Stimulated activated naive CD4-positive, alpha-beta T cell (primary cell): ENCODE data around the gene PPEF2.

ENCODE experiments used
- DNase-seq, 6 experiments: peaks; one replicate each; lab custom pipeline; 2025; lab: John Stamatoyannopoulos, UW

Gene PPEF2

DNA sequence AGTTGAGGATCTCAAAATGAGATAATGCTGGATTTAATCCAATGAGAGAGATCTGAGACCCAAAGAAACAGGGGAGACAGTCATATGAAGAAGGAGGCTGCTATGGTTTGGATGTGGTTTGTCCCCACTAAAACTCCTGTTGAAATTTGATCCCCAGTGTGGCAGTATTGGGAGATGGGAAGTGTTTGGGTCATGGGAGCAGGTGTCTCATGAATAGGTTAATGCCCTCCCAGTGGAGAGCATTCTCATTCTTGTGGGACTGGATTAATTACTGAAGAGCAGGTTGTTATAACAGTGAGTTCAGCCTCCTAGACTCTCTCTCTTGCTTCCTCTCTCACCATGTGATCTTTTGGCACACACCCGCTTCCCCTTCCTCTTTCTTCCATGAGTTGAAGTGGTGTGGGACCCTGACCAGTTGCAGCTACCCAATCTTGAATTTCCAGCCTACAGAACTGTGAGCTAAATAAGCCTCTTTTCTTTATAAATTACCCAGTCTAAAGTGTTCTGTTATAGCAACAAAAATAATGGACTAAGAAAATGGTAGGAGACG, 70.3 kb downstream of the PPEF2 start:
- DNase-seq, result no peak

DNA sequence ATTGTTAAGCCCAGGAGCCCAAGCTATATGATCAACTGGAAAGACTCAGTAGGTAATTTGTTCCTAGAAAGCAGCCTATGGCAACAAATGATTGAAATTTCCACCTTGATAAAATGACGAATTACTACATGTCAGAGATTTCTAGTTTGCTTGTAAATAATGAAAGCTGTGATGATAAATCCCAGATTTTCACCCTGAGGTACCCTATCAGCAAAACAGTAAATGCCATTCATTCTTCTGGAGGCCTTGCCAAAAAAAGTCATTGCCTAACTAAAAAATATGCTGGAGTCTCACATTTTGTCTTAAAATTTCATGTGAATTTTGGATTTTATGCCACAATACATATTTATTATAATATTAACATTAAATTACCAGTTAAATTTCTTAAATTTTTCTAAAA, 71.3 kb downstream of the PPEF2 start:
- DNase-seq, result no peak

DNA sequence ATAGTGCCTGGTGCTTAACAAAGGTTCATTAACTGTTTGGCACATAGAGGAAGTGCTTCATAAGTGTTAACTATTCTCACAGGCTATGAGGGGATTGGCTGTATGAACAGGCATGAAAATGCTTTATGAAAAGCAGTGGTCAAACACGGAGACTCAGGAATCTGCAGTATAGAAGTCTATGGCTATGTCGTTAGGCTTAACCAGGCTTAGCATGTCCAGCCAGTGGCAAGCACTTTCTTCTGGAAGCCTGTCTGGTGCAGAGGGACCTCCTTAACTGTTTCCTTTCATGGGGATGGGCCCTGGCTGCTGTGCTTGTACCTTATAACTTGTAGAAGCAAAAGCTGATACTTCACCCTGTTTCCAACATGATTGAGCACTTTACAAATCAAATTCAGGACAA, 78.4 kb downstream of the PPEF2 start:
- no peak for DNase-seq

DNA sequence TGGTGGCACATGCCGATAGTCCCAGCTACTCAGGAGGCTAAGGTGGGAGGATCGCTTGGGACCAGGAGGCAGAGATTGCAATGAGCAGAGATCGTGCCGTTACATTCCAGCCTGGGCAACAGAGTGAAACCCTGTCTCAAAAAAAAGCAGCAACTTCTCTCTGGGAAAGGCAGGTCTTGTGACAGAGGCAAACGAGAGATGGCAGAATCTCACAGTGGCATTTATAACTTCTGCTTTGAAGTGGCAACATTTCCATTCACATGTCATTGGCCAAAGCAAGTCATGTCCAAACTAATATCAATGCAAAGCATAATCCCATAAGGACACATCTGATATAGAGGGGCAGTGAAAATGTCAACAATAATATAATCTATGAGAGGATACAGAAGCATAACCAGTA, 79.8 kb downstream of the PPEF2 start:
- DNase-seq, result no peak

DNA sequence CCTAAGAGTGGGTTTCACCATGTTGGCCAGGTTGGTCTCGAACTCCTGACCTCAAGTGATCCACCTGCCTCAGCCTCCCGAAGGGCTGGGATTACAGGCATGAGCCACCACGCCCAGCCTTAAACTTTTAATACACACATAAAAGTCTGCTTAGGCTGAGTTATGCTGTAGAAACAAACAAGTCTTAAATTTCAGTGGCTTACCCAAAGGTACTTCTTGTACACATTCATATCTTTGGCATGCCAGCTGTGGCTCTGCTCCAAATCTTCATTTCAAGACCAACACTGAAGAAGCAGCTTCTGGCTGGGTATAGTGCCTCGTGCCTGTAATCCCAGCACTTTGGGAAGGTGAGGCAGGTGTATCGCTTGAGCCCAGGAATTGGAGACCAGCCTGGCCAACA, 80.3 kb downstream of the PPEF2 start:
- DNase-seq, result no peak

DNA sequence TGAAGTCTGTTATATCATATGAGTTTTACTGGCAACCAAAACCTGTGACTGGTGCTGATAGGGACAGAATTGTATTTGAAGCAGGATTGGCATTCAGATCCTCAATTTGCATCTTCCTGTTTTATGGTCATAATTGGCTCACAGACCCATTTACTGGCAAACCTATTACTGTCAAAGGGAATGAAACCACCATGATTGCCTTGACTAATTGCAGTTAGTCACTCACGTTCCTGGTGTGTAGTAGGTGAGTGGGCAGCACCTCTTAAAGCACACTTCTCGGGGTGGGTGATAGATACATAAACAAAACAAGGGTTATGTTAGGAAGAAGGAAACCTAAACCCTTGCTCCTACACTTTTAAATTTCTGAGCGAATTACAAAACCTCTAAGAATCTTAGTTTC, 81.0 kb downstream of the PPEF2 start:
- DNase-seq, result no peak

DNA sequence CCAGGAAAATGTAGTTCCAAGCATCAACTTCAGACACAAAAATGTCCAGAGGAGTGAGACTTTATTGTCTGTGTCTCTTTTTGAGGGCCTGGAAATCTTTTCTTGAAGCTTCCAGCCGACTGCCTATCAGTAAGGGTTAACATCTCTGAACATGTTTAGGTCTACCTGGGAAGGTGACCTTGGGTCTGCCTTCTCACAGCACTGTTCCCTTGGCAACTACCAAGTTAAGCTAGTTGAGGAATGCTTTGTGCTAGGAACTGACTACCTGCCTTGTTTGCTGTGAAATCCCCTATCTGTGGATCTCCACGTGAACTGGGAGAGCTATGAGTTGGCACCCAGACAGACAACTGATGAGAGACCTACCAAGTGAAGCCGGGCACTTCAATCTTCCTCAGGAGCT, 81.6 kb downstream of the PPEF2 start:
- DNase-seq, result no peak

DNA sequence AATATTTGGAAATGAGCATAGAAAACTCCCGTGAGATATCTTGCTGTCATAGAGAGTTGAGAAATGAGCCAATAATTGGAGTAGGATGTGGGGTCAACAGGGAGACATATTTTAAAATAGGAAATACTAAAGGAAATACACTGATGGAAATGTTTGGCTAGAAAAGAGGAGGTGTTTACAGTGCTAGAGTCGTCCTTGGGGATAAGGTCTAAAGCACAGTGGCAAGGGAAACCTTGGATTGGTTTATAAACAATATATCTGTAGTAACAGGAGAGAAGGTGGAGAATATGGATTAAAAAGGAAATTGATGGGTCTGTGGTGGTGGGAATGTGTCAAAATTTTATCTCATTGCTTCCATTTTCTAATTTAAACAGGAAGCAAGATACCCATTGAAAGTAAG, 82.1 kb downstream of the PPEF2 start:
- DNase-seq, result no peak

DNA sequence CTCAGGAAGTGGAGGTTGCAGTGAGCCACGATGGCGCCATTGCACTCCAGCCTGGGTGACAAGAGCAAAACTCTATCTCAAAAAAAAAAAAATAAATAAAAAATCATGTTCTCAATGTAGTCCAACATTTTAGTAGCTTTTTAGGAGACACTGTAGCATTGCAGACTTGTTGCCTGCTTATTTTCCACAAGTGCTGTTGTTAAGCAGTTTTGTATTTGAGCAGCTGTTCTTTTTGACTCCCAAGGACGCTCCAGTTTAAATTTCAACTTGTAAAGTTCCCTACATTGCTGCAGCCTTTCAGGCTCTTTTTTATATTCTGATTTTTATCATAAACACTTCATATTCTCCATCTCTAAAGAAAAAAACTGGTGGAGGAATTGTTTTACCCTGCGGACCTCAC, 83.1 kb downstream of the PPEF2 start:
- DNase-seq, result no peak

DNA sequence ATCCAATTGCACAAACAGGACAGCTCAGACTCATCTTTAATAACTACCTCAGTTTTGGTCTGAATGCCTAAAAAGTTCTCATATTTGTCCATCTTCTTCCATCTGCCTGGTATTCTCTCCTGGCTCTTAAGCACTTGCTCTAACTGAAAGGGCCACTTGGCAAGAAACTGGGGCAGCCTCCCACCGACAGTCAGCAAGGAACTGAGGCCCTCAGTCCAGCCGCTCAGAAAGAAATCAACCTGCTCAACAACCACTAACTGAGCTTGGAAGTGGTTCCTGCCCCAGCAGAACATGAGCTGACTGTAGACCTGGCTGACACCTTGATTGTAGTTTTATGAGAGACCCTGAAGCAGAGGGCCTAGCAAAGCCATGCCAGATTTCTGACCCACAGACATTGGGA, 84.4 kb downstream of the PPEF2 start:
- DNase-seq, result no peak
